OCI-LY3 (cell line): Measurements from ENCODE around the gene TOP3A.
A peak's percentile ranks its signal among the peaks of the same experiment; 100 is the strongest.

Experiments used
- H2AFZ ChIP-seq: fragments of 200-600, 300-600 bp; shearing (Covaris generic); 2 replicates; pipeline ENCODE4 v1.6.0; 2014; ENCODE audit warnings: antibody characterized with exemption, low read depth, low read length
- H3K27ac ChIP-seq: fragments of 200-600, 300-600 bp; sonication (generic); 2 replicates; pipeline ENCODE4 v1.5.1; 2014; ENCODE audit warnings: mild to moderate bottlenecking, low read length, moderate library complexity, mixed read lengths
- H3K27me3 ChIP-seq: fragments of 200-600, 300-600 bp; sonication (generic); 2 replicates; pipeline ENCODE4 v1.6.1; 2014; ENCODE audit warnings: low read depth, low read length, mixed read lengths
- H3K36me3 ChIP-seq: fragments of 200-600, 300-600 bp; sonication (generic); replicated peaks from 2 replicates; pipeline ENCODE3; 2014; ENCODE audit warnings: low read depth, low read length, mixed read lengths
- H3K4me1 ChIP-seq: fragments of 300-600, 200-600 bp; sonication (generic); 2 replicates; pipeline ENCODE4 v1.6.1; 2014; ENCODE audit warnings: low read length, mixed read lengths
- H3K4me2 ChIP-seq: fragments of 200-600, 300-600 bp; sonication (generic); 2 replicates; pipeline ENCODE4 v1.6.1; 2014; ENCODE audit warnings: low read length, mixed read lengths
- H3K4me3 ChIP-seq: fragments of 300-600, 200-600 bp; sonication (generic); 2 replicates; pipeline ENCODE4 v1.5.1; 2014; ENCODE audit warnings: antibody characterized with exemption, mild to moderate bottlenecking, low read length, moderate library complexity
- H3K79me2 ChIP-seq: fragments of 300-600, 200-600 bp; shearing (Covaris generic); 2 replicates; pipeline ENCODE4 v1.6.1; 2014; ENCODE audit warnings: mild to moderate bottlenecking, low read length, mixed read lengths
- H3K9ac ChIP-seq: fragments of 300-600, 200-600 bp; shearing (Covaris generic); 2 replicates; pipeline ENCODE4 v1.6.0; 2014; ENCODE audit warnings: mild to moderate bottlenecking, low read length, moderate library complexity
- H3K9me3 ChIP-seq: fragments of 200-600, 300-600 bp; shearing (Covaris generic); 2 replicates; pipeline ENCODE4 v1.6.1; 2014; ENCODE audit warnings: low read length, mixed read lengths; ENCODE audit not compliant: insufficient read depth
- H4K20me1 ChIP-seq: fragments of 200-600, 300-600 bp; sonication (generic); 2 replicates; pipeline ENCODE4 v1.6.1; 2016; ENCODE audit warnings: low read length, mixed read lengths; ENCODE audit not compliant: insufficient read depth
- EZH2phosphoT487 ChIP-seq: fragments of 200-600 bp; shearing (Covaris generic); IDR thresholded peaks from 2 replicates; pipeline ENCODE4 v1.6.1; 2018; ENCODE audit warnings: antibody characterized with exemption, mixed run types, low read depth
- TF ChIP-seq, protein P1 (sequence below): fragments of 200-600, 300-600 bp; sonication (generic); IDR thresholded peaks from 2 replicates; pipeline ENCODE4 v1.5.1; 2014; ENCODE audit warnings: antibody characterized with exemption, low read length, low read depth

TOP3A gene

DNA sequence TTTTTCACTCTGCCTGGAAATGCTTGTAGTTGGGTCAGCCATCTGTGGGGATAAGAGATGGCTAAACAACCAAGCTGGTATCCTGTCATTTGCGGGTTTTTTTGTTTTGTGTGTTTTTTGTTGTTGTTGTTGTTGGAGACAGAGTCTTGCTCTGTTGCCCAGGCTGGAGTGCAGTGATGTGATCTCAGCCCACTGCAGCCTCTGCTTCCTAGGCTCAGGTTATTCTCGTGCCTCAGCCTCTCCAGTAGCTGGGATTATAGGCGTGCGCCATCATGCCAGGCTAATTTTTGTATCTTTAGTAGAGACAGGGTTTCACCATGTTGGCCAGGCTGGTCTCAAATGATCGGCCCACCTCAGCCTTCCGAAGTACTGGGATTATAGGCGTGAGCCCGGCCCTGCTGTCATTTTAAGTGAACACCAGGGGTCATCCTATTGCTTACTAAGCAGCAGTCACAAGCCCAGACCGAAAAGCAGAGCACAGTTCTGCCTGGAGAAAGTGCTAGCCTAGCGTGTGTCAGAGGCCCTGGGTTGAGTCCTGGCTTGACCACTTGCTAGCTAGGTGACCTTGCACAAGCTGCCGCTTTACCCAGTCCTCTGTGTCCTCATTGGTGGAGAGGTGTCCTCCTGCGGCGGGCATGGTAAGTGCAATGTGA lies 4.9 kb upstream of the TOP3A start:
- Histone ChIP-seq H3K9me3 (no peaks in the 10 kb centered on the region), H2AFZ (no peak overlapping the region), H3K27me3 (no peaks in the 10 kb centered on the region), H3K27ac (no peak overlapping the region), H3K79me2 (peaks cover 21% of the 10 kb centered on the region), H3K9ac (no peak overlapping the region), H3K4me2 (no peak overlapping the region), H3K36me3 (peaks cover under 1% of the 10 kb centered on the region), H3K4me3 (no peak overlapping the region), H3K4me1 (no peaks in the 10 kb centered on the region; the same call in 1 of the 2 replicates), H4K20me1 (no peaks in the 10 kb centered on the region)
- TF ChIP-seq, protein P1, sequence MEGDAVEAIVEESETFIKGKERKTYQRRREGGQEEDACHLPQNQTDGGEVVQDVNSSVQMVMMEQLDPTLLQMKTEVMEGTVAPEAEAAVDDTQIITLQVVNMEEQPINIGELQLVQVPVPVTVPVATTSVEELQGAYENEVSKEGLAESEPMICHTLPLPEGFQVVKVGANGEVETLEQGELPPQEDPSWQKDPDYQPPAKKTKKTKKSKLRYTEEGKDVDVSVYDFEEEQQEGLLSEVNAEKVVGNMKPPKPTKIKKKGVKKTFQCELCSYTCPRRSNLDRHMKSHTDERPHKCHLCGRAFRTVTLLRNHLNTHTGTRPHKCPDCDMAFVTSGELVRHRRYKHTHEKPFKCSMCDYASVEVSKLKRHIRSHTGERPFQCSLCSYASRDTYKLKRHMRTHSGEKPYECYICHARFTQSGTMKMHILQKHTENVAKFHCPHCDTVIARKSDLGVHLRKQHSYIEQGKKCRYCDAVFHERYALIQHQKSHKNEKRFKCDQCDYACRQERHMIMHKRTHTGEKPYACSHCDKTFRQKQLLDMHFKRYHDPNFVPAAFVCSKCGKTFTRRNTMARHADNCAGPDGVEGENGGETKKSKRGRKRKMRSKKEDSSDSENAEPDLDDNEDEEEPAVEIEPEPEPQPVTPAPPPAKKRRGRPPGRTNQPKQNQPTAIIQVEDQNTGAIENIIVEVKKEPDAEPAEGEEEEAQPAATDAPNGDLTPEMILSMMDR: peak; percentile 25; the same call in 1 of the 2 replicates
- no peak for TF ChIP-seq EZH2phosphoT487

DNA sequence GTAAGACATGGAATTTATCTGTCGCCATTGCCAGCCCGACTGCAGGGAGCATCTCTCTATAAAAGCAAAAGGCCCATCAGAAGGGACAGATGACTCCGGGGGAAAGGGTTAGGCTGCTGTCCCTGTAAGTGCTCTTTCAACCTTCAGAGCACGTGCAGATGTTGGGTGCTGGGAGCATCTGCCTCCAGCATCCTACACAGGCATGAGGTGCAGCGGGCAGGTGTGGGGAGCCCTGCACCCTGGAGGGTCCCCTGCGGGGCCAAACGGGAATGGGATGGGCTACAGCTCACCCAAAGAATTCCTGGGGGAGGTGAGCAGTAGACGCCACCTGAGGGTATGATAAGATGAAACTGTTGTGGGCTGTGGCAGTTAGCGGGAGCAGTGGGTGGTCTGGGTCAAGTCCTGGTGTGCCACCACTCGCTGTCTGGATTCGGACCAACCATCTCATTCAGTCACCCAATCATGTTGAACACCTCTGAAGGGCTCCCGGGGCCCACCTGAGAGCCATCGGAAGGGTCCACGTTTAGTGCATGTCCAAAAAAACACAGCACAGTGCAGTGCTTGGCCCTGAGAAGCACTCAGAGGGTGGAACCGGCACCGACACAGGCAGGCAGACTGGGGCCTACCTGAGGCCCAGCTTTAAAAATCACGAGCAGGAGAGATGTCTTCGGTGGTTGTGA lies 4.1 kb upstream of the TOP3A start:
- Histone ChIP-seq H3K9ac (no peak overlapping the region), H3K4me3 (no peak overlapping the region), H3K36me3 (no peaks in the 10 kb centered on the region), H3K9me3 (no peaks in the 10 kb centered on the region), H4K20me1 (no peaks in the 10 kb centered on the region), H3K4me2 (no peak overlapping the region), H3K27me3 (no peaks in the 10 kb centered on the region), H3K79me2 (peaks cover 28% of the 10 kb centered on the region), H3K27ac (no peak overlapping the region), H2AFZ (no peak overlapping the region), H3K4me1 (no peaks in the 10 kb centered on the region)
- TF ChIP-seq, protein P1: no peak
- TF ChIP-seq EZH2phosphoT487: no peak

DNA sequence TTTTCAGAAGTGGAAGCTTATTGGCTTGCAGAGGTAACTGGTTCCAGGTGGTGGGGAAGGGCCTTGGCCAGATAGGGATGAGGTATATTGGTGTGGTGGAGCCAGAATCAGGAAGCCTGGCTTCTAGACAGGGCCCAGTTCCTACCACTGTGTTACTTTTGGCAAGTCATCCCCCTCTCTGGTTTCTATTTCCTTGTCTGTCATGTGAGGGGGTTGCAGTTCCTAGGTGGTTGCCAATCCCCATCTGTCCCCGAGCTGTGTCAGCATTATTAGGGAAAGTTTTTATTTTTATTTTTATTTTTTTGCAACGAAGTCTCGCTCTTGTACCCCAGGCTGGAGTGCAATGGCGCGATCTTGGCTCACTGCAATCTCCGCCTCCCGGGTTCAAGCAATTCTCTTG lies 3.3 kb upstream of the TOP3A start:
- Histone ChIP-seq H3K4me1 (0 out of 2 replicates have a peak, but pooled peaks cover 4% of the 10 kb centered on the region), H3K9me3 (no peaks in the 10 kb centered on the region), H3K4me3 (no peak overlapping the region), H3K27ac (no peak overlapping the region), H3K36me3 (no peaks in the 10 kb centered on the region), H3K4me2 (no peak overlapping the region), H2AFZ (no peak overlapping the region), H3K27me3 (no peaks in the 10 kb centered on the region), H3K79me2 (peaks cover 36% of the 10 kb centered on the region), H4K20me1 (no peaks in the 10 kb centered on the region), H3K9ac (no peak overlapping the region)
- no peak for TF ChIP-seq EZH2phosphoT487
- TF ChIP-seq, protein P1: no peak

DNA sequence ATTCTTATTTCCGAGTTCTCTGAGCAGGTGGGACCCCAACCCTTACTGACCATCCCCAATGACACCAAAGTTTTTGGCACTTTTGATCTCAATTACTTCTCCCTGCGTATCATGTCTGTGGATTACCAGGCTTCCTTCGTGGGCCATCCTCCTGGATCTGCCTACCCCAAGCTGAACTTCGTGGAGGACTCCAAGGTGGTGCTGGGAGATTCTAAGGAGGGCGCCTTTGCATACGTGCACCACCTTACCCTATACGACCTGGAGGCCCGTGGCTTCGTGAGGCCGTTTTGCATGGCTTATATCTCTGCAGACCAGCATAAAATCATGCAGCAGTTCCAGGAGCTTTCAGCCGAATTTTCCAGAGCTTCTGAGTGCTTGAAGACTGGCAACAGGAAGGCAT lies 1.2 kb upstream of the TOP3A start:
- Histone ChIP-seq H3K27ac (peak overlapping the region; percentile 79), H3K79me2 (peaks cover 54% of the 10 kb centered on the region), H3K4me1 (0 out of 2 replicates have a peak, but pooled peaks cover 4% of the 10 kb centered on the region), H3K36me3 (no peaks in the 10 kb centered on the region), H3K4me3 (peak overlapping the region; percentile 92), H3K9ac (peak overlapping the region; percentile 68), H2AFZ (no peak overlapping the region), H3K9me3 (no peaks in the 10 kb centered on the region), H3K27me3 (no peaks in the 10 kb centered on the region), H4K20me1 (no peaks in the 10 kb centered on the region), H3K4me2 (peak overlapping the region; percentile 62)
- no peak for TF ChIP-seq EZH2phosphoT487
- TF ChIP-seq, protein P1: no peak
